Measurements from ENCODE around the gene THRAP3.
A peak's percentile ranks its signal among the peaks of the same experiment; 100 is the strongest.
"Not testable (repeated sequence)": the region's sequence is repeated elsewhere in the genome, so short reads cannot be mapped to it uniquely, and the experiment has no call there.

THRAP3 gene

GRCh38 chr1:36251794-36252481 lies 27.7 kb downstream of the THRAP3 start:
- no peak for DNase-seq (ENCODE audit: low read depth)

- DNase-seq (ENCODE audit: low read depth): not testable (repeated sequence)
Measured at GRCh38 chr1:36252482-36252824, 28.2 kb downstream of the THRAP3 start.

GRCh38 chr1:36253161-36253862 lies 29.1 kb downstream of the THRAP3 start:
- peak; percentile 44 for DNase-seq (ENCODE audit: low read depth)

- no peak for DNase-seq (ENCODE audit: low read depth)
Measured at GRCh38 chr1:36256558-36257374, 32.5 kb downstream of the THRAP3 start.

- DNase-seq (ENCODE audit: low read depth): no peak
Measured at GRCh38 chr1:36257375-36257767, 33.1 kb downstream of the THRAP3 start.

DNA sequence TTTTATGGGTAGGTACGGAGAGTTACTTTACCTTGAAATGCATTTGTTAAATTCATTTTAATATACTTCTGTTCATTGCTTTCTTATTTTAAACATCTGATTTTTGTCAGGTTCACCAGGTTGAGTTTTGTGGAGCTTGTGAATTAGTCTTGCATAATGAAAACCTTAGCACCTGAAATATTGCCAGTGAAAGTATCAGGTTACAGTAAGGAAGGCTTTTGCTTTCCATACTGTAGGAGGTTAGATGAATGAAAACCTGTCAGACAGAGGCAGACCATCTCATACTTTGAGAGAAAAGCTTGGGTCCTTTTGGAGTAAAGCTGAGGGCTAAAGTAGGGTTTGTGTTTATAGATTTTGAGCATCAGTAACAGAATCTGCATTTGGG lies 34.7 kb downstream of the THRAP3 start:
- DNase-seq (ENCODE audit: low read depth): no peak

DNA sequence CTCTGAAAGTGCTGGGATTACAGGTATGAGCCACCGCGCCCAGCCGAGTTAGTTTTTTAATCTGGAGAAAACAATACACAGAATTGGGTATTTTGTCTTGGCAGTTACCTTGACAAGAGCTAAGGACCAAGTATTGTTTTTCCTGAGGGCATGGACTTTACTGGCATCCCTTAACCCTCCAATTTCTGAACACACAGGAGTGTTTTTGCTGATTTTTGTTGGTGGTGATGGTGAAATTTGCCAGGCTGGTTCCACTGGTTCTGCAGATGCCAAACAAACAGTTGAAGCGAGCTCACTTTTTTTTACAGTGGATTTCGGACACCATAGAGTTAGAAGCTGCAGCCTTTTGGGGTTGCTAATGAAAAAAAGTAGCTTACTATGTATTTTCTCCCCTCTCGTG lies 44.7 kb downstream of the THRAP3 start:
- no peak for DNase-seq (ENCODE audit: low read depth)

DNA sequence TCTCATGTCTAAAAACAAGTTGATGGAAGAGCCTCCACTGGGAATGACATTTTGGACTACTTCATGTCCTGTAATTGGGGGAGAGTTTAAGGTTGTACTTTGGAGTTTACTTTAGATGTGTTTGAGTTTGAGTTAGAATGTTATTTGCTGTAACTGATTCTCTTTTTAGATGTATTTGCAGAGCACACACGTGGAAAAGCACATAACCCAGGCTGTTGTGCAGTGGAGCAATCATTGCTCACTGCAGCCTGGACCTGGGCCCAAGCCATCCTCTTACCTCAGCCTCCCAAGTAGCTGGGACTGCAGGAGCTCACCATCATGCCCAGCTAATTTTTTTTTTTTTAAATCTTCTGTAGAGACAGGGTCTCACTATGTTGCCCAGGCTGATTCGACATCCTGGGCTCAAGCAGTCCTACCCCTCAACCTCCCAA lies 45.2 kb downstream of the THRAP3 start:
- DNase-seq (ENCODE audit: low read depth): no peak

GRCh38 chr1:36273024-36273423 lies 48.8 kb downstream of the THRAP3 start:
- DNase-seq (ENCODE audit: low read depth): no peak

DNA sequence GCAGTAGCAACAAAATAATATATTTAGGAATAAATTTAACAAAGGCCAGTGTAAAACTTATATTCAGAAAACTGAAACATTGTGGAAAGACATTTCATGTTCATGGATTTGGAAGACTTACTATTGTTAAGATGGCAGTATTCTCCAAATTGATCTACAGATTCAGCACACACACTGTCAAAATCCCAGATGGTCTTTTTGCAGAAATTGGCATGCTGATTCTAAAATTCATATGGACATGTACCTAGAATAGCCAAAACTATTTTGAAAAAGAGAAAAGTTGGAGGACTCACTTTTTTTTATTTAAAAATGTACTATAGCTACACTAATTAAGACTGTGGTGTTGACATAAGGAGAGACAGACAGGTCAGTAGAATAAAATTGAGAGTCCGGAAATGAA lies 50.0 kb downstream of the THRAP3 start:
- DNase-seq (ENCODE audit: low read depth): no peak

- DNase-seq (ENCODE audit: low read depth): no peak
Measured at GRCh38 chr1:36276688-36277087, 52.4 kb downstream of the THRAP3 start.

DNA sequence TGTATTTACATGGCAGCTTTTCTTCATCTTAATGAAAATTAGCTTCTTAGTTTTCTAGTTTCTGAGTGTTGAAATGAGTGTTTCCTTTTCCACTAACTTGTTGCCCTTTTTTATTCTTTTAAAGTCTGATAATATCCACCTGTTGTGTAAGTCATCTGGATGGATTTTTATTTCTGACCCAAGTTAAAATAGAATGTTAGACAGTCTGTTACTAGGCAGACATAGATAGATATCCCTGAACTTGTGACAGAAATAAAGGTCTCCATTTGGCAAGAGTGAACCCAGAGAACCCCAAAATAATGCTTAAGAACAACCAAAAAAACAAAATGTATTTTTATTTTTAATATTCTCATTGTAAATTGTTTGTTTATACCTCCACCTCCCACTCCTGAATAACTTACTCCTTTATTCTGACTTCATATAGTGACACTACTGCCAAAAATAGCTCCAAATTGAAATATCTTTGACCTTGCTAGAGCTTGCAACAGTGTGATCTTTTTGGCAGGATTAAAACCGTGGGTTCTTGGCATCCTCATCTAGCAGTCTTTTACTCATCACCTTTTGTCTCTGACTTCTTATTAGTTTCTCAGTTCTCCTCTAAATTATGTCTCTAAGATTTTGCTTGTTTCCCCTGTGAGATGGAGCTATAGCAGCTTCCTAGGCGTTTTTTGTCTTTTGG lies 55.0 kb downstream of the THRAP3 start:
- no peak for DNase-seq (ENCODE audit: low read depth)

DNA sequence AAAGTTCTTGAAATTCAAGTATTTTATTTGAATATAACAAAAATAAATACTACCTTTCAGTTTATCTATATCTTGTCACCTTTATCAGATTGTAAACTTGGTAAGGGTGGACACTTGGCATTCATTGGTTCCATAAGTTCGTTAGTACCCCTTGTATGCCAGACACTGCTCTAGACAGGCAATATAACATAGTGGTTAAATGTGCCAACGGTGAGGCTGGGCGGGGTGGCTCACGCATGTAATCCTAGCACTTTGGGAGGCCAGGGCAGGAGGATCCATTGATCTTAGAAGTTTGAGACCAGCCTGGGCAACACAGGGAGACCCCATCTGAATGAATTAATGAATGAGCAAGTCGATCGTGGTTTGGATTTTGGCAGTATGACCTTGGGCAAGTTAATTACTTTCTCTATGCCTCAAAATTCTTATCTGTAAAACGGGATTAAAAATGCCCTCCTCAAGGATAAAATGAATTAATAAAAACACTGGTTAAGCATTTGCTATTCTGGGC lies 55.6 kb downstream of the THRAP3 start:
- DNase-seq (ENCODE audit: low read depth): no peak

DNA sequence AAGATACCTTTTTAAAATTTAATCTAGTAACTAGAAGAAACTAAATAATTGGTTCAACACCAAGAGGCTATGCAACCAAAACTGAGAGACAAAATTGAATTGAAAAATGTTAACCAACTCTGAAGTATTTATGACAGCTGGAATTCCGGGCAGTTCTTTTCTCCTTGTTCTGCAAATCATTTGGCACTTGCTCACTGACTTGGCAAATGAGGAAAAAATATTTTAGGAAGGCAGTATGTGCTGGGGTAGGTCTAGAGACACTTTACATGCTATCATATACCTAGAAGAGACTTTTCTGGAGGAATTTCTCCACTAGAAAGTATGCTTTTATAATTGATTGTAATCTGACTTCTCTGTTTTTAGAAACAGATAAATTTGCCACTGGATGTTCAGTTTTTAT lies 59.8 kb downstream of the THRAP3 start:
- no peak for DNase-seq (ENCODE audit: low read depth)

DNA sequence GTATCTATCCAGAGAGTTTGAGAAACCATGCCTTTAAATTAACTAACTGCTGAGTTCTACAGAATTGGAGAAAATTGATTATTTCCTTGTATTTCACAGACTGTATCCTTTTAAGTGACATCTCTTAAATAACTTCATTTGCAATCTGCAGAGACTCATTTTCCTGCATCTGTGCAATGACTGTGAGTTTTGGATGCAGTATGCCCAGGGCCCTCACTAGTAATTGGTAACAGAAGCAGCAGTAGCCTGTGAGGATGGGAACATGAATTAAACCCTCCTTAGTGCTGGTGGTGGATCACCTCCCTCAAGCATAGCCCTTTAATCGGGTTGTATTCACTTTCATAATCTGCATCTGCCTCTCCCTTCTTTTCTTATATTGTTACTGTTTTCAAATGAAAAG lies 60.3 kb downstream of the THRAP3 start:
- no peak for DNase-seq (ENCODE audit: low read depth)

- peak; percentile 76 for DNase-seq (ENCODE audit: low read depth)
Measured at GRCh38 chr1:36285443-36286101, 61.3 kb downstream of the THRAP3 start.

- no peak for DNase-seq (ENCODE audit: low read depth)
Measured at GRCh38 chr1:36286802-36287201, 62.6 kb downstream of the THRAP3 start.

DNA sequence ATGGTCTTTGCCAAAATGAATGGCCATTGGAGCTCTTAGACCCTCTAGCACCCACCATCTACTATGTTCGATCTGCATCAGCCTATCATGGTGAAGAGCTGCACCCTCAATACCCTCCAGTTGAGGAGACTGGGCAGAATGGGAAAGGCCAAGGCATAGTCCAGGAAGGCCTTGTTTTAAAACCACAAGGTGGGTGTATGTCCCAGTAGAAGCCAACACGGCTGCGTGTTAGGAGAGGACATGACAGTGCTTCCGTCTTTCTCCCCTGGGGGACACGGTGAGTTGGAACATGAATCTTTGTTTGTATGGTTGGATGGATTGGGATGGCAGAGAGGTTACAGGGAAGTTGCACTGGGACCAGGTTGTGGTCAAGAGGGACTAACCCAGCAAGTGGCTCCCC lies 63.4 kb downstream of the THRAP3 start:
- DNase-seq (ENCODE audit: low read depth): no peak

DNA sequence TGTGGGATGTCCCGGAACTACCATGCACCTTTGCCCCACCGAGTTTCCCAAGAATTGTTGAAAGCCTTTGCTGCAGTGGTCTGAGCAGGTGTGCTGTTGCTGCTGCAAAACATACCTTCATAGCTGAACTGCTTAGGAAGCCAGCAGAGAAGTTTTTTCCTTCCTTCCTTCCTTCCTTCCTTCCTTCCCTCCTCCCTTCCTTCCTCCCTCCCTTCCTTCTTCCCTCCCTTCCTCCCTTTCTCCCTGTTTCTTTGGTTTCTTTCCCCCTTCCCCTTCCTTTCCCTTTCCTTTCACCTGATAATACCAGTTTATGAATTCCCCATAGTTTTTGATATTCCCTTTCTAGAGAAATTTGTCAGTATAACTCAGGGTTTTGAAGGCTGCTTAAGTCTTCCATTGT lies 71.1 kb downstream of the THRAP3 start:
- no peak for DNase-seq (ENCODE audit: low read depth)

GRCh38 chr1:36297062-36297461 lies 72.8 kb downstream of the THRAP3 start:
- DNase-seq (ENCODE audit: low read depth): no peak

DNA sequence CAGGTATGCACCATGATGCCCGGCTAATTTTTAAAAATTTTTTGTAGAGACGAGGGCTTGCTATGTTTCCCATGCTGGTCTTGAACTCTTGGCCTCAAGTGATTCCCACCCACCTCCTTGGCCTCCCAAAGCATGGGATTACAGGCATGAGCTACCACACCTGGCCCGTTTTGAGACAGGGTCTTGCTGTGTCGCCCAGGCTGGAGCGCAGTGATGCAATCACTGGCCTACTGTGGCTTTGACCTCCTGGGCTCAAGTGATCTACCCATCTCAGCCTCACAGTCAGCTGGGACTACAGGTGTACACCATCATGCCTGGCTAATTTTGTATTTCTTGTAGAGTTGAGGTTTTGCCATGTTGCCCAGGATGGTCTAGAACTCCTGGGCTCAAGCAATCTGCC lies 74.4 kb downstream of the THRAP3 start:
- DNase-seq (ENCODE audit: low read depth): no peak

DNA sequence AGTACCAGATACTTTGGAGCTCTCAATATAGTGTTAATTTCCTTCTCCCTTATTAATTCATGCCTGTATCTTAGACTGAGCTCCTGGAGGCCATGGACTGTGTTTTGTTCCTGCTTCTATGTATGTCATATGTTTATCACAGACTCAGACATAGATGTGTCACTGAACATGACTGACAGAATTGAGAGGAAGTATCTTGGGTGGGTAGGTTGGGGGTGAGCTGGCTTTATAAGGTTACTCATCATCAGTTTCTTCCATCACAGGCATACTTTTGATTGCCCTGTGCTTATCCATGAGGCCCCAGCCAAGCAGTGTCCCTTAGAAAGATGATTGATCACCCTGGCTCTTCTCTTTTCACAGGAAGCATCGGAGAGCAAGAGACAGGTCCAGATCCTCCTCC lies 76.3 kb downstream of the THRAP3 start:
- DNase-seq (ENCODE audit: low read depth): no peak
